Measurements from ENCODE around the gene FAM237A.

The FAM237A gene

GRCh38 chr2:206642075-206643025 is at the start of gene FAM237A:
FAM237A (plus strand) TSS chr2:206642487; CDS start chr2:206644237, 1,750 bp downstream.
- DNase-seq = no peak

- peak in 1 of 2 donors; percentile 9 for DNase-seq
Measured at GRCh38 chr2:206597717-206598218, 44.5 kb upstream of the FAM237A start.

DNA sequence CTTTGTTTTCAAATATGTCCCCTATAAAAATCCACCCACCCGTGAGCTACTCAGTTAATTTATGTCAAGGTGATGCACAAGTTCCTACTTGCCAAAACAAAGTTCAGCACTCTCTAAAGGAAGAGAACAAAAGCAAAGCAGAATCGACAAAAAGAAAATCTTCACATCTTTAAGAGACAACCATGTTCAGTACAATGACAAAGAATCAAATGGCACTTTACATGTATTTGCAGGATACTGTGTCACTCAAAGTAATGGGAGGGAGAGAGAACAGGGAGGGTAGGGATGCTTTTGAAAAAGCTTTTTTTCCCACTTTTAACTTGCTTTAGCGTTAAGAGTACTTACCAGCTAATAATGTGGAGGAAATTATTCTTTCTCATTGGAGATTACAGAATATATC is 39.0 kb upstream of the FAM237A start:
- no peak for DNase-seq

GRCh38 chr2:206610451-206610850 is 31.8 kb upstream of the FAM237A start:
- no peak for DNase-seq

DNA sequence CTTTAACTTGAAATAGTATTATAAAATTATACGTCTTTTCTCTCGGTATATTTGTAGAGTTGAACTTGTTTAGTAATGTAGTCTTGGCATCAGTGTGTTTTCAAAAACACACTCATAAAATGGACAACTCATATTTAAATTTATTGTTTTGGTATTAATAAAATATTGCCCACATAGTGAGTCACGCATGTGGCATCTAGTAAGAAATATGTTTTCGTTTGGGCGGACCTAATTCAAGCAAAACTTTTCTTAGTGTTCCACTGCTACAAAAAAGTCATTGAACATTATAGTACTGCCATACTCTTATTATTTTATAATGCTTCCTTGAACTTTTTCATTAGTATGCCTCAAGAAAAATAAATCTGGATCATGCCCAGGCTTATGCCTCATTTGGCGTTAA is 31.1 kb upstream of the FAM237A start:
- DNase-seq = no peak

GRCh38 chr2:206611736-206612135 is 30.6 kb upstream of the FAM237A start:
- no peak for DNase-seq

GRCh38 chr2:206614811-206615210 is 27.5 kb upstream of the FAM237A start:
- no peak for DNase-seq

DNA sequence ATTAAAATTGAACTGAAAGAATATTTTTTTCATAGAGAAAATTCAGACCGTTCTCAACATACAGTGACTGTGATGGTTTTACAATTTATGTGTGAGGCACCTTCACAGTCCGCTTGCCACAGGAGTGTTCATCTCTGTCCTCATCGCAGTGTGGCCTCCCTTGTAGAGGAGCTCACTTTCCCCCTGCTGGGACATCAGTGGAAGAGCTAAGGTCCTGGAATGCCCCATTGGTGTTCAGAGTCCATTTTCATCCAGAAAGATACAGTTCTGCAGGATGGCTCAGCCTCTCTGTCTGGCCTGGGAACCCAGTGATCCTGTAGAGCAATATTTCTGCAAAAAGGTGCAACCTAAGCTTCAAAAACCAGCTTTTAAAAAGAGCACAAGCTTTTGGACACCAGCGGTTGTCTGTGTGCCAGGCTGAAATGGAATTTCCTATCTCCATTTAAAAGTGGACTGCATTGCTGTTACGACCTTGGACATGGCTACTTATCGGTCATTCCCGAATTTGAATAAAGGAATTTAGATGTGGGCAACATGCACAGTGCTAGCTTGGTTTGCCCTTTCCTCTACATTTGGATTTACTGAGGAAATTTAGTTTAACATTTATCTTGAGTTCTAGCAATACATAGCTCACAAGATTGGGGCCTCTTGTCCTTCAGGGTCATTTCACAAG is 26.7 kb upstream of the FAM237A start:
- no peak for DNase-seq

DNA sequence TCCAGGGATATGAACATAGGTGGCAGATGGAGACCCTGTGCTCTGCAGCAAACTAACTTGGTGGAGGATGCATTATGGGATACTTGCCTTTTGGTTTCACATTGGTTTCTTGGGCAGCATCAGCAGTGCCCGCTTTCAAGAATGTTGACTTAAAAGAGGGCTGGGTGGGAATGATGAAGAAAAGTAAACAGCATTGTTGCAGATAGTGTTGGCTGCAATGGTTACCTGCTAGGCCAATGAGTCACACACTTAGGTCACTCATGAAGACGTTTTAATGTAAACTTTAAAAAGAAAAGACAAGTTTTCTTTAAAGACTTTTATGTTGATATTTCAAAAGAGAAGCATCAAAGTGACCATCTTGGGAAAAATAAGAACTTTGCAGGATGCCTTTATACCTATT is 26.1 kb upstream of the FAM237A start:
- DNase-seq = no peak

DNA sequence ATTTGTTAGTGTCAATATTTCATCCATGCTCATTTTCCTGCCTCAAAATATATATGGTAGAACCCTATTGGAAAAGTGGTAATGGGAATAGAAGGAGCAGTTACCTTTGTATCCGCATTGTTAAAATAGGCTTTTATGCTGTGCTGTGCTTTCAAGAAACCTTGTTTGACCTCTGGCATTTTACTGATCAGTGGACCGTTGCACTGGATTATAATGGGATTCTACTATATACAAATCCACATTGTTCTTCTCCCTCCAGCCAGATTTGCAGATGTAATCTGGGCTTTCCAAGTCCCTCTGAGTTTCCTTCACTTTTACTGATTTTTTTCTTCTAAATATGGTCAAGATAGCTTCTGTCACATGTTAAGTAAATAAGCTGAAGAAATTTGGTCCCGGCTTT is 23.3 kb upstream of the FAM237A start:
- DNase-seq = no peak

- no peak for DNase-seq
Measured at GRCh38 chr2:206626108-206626507, 16.2 kb upstream of the FAM237A start.

DNA sequence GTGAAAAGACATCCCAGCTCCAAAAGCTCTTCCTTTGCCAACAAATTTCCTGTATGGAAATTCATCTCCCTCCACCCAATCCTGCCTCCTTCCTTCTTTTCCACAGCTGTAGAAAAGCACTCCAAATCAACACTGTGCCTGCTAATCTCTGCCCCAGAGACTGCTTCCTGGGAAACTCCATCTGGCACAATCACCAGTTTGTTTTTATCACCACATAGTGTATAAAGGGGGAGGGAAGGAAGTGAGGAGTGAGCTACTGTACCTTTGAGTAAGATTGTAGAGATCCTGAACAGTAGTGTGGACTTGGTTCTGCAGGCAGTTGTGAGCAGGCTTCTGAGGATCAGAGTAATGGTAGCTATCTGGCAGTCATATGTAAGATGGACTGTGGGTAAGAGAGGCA is 14.7 kb upstream of the FAM237A start:
- no peak for DNase-seq

DNA sequence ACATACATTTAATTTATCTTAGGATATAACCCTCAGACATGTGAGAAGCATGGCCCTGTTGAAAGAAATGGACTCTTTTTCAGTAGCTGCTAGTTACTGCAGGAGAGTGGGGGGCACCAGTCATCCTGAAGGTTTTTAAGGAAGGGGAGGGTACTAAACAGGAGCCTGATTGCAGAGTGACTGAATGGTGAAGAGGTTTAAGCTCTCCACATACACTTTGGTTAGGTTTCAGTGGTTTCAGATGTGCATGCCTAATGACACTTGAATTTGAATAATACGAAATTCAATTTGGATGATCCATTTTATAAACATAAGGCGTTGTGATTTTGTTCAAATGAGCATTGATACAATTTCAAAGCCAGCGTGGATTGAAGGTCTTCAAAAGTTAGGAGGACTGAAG is 10.9 kb upstream of the FAM237A start:
- no peak for DNase-seq

- no peak for DNase-seq
Measured at GRCh38 chr2:206635015-206635414, 7.3 kb upstream of the FAM237A start.

DNA sequence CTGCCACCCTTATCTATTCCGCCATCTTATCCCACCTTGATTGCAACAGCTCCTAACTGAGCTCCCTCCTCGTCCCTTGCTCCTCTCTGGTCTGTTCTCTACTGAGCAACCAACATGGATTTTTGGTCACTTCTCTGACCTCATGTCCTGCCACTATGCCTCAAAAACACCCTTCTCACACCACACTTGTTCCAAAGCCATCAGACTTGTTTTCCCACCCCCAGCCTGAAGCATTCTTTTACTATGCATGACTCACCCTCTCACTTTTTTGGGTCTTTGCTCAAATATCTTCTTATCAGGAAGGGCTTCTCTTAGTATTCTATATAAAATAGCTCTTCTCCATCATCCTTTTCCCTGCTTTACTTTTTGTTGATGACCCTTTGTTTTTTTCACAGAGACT is 2.7 kb upstream of the FAM237A start:
- no peak for DNase-seq

GRCh38 chr2:206641226-206641625 is 1.1 kb upstream of the FAM237A start:
- DNase-seq = no peak

DNA sequence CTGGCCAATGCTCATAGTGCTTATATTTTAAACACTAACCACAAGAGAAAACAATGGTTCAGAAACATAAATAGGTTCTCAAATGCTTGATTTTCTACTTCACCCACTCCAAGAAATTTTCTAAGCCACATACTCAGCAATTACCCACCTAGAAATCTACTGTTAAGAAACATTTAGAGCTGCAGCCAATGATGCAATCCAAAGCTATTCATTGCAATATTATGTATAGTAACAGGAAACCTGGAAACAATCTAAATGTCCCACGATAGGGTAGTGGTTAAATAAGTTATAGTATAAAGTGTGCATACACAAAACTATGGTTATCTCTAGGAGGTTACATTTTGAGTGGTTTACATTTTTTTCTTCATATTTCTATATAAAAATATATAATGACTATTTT is 5.7 kb downstream of the FAM237A start:
- DNase-seq = no peak

- DNase-seq = no peak
Measured at GRCh38 chr2:206657087-206657486, 14.8 kb downstream of the FAM237A start.

- DNase-seq = no peak
Measured at GRCh38 chr2:206665251-206665650, 23.0 kb downstream of the FAM237A start.

GRCh38 chr2:206670531-206671319 is 28.4 kb downstream of the FAM237A start:
- no peak for DNase-seq

GRCh38 chr2:206683546-206683945 is 41.3 kb downstream of the FAM237A start:
- no peak for DNase-seq

- DNase-seq = no peak
Measured at GRCh38 chr2:206688453-206688852, 46.2 kb downstream of the FAM237A start.

- no peak for DNase-seq
Measured at GRCh38 chr2:206688990-206689389, 46.7 kb downstream of the FAM237A start.
